Natural killer cell treated with Interleukin-12 subunit alpha and Interleukin-12 subunit beta and Interleukin-15 and Interleukin-18, amount 100 ng/mL, for 72 hours (primary cell): ENCODE data around the gene IFNA4. TPM values are rescaled to one million over a fixed set of nuclear protein-coding genes. Genes with fewer than 3 reads are reported as not detected.

Experiments
- ATAC-seq, 2 donors: fragments of 150-1000 bp; cut with Tn5 transposase in 1 of 2; sonication (Bioruptor Pico), chemical (Tn5 transposase) in 1 of 2; 2 replicates each; pipeline ENCODE4 v1.10.0; 2021
- DNase-seq: peaks from one replicate; pipeline ENCODE4 v3.0.0; 2022; ENCODE audit warnings: low spot score
- H3K27ac Mint-ChIP-seq, 2 donors: 1 replicate in 1 of 2; 2 replicates in 1 of 2; pipeline ENCODE4 v1.8.0; 2022; ENCODE audit warnings: mixed read lengths in 2 of 2, mild to moderate bottlenecking in 1 of 2, moderate library complexity in 1 of 2
- H3K27me3 Mint-ChIP-seq, 2 donors: 1 replicate in 1 of 2; 2 replicates in 1 of 2; pipeline ENCODE4 v1.8.0; 2022; ENCODE audit warnings: mixed read lengths in 2 of 2
- H3K36me3 Mint-ChIP-seq: one replicate; pipeline ENCODE4 v1.8.0; 2022; ENCODE audit warnings: mixed read lengths
- H3K4me1 Mint-ChIP-seq, 2 donors: 1 replicate in 1 of 2; 2 replicates in 1 of 2; pipeline ENCODE4 v1.8.0; 2022; ENCODE audit warnings: low read depth in 2 of 2, mixed read lengths in 2 of 2, mild to moderate bottlenecking in 1 of 2
- H3K4me3 Mint-ChIP-seq: one replicate; pipeline ENCODE4 v1.8.0; 2022; ENCODE audit warnings: mixed read lengths
- H3K9me3 Mint-ChIP-seq: 2 replicates; pipeline ENCODE4 v1.8.0; 2022; ENCODE audit warnings: mixed read lengths
- total RNA-seq, 2 donors: library from RNA; stranded (reverse); gene quantifications; one replicate each; pipeline ENCODE4 v1.2.3, GENCODE V29; 2022

Gene IFNA4
- total RNA-seq, 2 donors from 2014 or later: not detected

DNA sequence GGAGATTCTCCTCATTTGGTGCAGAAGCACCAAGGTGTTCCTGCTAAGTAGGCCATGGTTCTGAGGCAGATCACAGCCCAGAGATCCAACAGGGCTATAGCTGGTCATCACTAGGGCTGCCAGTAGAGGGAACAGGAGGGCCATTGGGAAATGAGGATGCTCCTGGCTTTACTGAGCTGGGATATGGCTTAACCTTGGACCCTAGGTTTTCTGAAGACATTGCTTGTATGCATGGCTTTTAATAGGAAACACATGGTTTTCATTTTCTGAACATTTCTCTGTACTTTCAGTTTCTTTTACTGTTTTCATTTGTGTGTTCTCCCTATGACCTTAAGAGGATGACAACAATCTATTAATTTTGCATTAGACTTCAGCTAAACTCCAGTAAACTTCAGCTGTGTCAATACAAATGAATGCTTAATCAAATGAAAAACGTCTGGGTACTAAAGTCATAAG is 45.9 kb downstream of the IFNA4 start, which contains the start of gene IFNW1:
Gene IFNW1, minus strand, starts transcription at position 406 of the 456 bp plus-strand sequence. Its CDS starts 262 bp downstream, at position 144.
- Mint-ChIP-seq H3K36me3 (no peaks in the 10 kb centered on the region), H3K27me3 (peaks cover 0 to 3% of the 10 kb centered on the region in 2 donors), H3K9me3 (no peaks in the 10 kb centered on the region), H3K4me1 (peaks cover 18% of the 10 kb centered on the region in 2 donors), H3K27ac (no peak within 1 kb of the TSS), H3K4me3 (no peak within 1 kb of the TSS)
- ATAC-seq (no peak), DNase-seq (no peak)

DNA sequence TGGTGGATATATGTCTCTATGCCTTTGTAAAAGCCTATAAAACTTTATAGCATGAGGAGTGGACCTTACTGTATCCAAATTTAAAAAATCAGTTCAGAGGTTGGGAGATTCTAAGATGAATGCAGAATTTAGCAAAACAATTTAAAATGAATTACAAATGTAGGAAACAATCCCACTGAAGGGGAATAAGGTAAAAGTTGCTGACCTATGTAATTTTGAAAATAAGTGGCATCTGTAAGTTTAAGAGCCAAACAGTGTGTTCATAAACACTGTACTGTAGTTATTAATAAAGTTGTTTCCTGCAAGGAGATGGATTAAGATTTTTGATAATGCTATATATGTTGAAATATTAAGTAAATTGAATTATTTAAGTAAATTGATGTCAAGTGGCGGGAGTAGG is 50.4 kb downstream of the IFNA4 start:
- DNase-seq (no peak), ATAC-seq (no peak)
- Mint-ChIP-seq H3K27me3 (peaks cover 7 to 15% of the 10 kb centered on the region in 2 donors), H3K4me3 (no peak overlapping the region), H3K27ac (no peak overlapping the region), H3K9me3 (no peaks in the 10 kb centered on the region), H3K36me3 (no peaks in the 10 kb centered on the region), H3K4me1 (peaks cover 0 to 4% of the 10 kb centered on the region in 2 donors)

Other genes with a start within 250 kb of the IFNA4 start
- gene HACD4, start 155.9 kb downstream of the IFNA4 start, total RNA-seq: 1 to 10 TPM; 2.2 to 3.1 TPM
- not detected for gene IFNB1, start 109.6 kb downstream of the IFNA4 start, total RNA-seq
- gene IFNW1, start 45.8 kb downstream of the IFNA4 start, total RNA-seq: not detected
- gene IFNA21, start 20.9 kb downstream of the IFNA4 start, total RNA-seq: not detected
- gene IFNA7, start 14.6 kb upstream of the IFNA4 start, total RNA-seq: not detected
- not detected for gene IFNA10, start 19.6 kb upstream of the IFNA4 start, total RNA-seq
- not detected for gene IFNA16, start 29.7 kb upstream of the IFNA4 start, total RNA-seq
- gene IFNA17, start 40.6 kb upstream of the IFNA4 start, total RNA-seq: not detected
- gene IFNA14, start 52.4 kb upstream of the IFNA4 start, total RNA-seq: not detected
- not detected for gene IFNA5, start 117.7 kb upstream of the IFNA4 start, total RNA-seq
- 10 to 100 TPM; 13.3 to 16.6 TPM for gene KLHL9, start 147.8 kb upstream of the IFNA4 start, total RNA-seq
- not detected for gene IFNA6, start 163.3 kb upstream of the IFNA4 start, total RNA-seq
- not detected for gene IFNA13, start 180.5 kb upstream of the IFNA4 start, total RNA-seq
- gene IFNA2, start 197.8 kb upstream of the IFNA4 start, total RNA-seq: not detected
- gene IFNA8, start 221.5 kb upstream of the IFNA4 start, total RNA-seq: not detected